Measurements from ENCODE around the gene PKD2L1.

PKD2L1 gene

GRCh38 chr10:100356067-100357017 is 26.3 kb upstream of the PKD2L1 start:
- DNase-seq, result no peak

DNA sequence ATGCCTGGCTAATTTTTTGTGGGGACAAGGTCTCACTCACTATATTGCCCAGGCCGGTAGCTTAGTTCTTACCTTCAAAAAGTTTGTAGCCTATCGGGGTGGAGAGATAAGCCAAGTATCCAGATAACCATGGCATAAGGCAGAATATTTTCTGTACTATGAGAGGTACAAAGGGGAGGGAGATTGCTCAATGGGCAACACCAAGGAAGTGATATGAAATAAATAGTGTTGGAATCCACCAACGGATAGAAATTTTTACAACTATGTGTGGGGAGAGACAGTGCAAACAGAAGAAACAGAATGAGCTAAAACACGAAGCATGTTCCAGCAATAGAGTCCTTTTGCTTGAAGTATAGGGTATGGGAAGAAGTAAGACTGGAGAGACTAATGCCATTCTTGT is 25.1 kb upstream of the PKD2L1 start:
- no peak for DNase-seq

GRCh38 chr10:100353770-100354485 is 23.9 kb upstream of the PKD2L1 start:
- no peak for DNase-seq

DNA sequence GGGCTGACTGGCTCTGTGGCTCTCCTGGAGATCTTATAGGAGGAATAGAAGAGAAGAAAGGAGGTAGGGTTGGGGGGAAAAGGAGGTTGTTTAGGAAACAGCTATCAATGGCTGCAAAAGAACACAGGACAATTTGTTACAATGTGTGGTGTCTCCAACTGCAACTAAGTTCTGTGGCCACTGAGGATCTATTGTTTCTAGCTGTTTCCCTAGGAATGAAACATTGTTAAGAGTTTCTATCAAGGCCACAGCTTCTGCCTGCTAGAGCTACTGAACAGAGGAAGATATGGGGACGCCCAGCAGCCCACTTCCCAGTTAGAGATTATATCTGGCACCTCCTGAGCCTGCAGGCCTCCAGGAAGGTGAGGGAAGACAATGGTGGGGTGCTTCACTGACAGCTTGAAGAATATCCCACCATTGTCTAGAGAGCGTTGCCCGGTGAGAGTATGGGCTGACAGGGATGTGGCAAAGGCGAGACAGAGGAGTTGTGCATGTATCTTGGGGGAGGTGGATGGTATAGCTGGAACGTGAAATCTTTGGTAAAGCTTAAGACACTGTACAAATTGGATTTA is 21.0 kb upstream of the PKD2L1 start:
- no peak for DNase-seq

DNA sequence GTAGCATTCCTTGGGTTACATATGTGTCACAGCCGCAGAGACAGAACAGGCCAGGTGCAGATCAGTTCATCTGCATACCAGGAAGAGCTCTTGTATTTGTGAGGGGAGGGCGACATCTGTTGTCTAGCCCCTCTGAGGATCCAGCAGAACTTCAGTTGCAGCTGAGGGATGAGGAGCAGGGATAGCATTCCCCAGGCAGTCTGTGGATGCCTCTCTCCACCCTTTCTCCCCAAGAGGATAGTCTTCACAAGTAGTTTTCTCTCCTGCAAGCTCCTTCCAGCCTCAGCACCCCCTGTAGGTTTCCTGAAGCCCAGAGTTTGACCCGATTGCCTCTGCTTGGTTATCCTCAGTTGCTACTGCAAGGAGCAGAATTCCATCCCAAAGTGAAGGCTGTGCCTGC is 19.6 kb upstream of the PKD2L1 start:
- no peak for DNase-seq

- no peak for DNase-seq
Measured at GRCh38 chr10:100349087-100349486, 19.1 kb upstream of the PKD2L1 start.

DNA sequence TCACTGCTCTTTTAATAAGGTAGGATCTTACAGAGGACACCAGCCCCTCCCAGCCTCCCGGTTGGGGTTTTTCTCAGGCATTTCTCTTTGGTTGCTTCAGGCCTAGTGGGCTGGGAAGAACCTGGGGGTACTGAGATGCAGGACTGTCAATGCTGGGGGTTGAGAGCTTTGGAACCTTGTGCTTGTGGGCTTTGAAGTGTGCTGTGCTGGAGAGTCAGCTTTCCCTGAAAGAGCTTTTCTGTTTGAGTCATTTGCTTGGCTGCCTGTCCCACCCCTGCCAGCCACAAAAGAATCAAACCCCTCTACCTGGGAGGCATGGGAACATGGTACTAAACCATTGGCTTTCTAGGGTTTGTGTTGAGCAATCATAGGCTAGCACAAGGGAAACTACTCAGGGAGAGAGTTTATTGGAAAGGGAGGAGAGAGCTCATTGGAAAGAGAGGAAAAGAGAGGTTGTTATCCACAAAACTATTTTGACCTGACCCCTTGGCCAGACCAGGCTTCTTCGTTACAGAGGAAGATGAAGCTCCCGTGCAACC is 18.4 kb upstream of the PKD2L1 start:
- no peak for DNase-seq

DNA sequence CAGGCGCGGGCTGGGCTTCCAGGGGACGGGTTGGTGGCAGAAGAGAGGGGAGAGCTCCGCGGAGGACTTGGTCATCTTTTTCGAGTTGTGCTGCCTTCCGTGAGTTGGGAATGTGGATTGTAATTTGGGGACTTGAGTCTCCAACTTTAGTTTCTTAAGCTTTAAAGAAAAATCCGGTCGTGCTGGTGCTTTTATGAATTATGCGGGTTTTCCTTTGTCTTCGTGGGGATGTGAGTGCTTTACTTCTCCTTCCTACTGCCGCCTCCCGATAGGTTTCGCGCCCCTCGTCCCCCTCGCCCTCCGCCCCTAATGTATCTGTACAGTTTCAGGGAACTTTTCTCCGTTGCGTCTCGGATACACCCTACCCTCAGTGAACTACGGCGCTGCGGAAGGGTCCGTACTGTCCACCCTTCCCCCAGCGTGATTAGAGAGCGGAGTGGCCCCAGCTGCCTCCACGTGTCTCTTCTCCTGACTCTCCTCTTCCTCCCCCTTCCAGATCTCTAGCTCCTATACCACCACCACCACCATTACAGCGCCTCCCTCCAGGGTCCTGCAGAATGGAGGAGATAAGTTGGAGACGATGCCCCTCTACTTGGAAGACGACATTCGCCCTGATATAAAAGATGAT is 17.7 kb upstream of the PKD2L1 start:
- peak; percentile 34 for DNase-seq

GRCh38 chr10:100346765-100347567 is 16.9 kb upstream of the PKD2L1 start, which contains the start of gene SCD:
SCD (plus strand) TSS chr10:100347233; CDS start chr10:100347505, 272 bp downstream.
- DNase-seq, result peak; percentile 93

- peak; percentile 60 for DNase-seq
Measured at GRCh38 chr10:100346351-100346764, 16.3 kb upstream of the PKD2L1 start.

- DNase-seq, result peak; percentile 60
Measured at GRCh38 chr10:100345570-100346330, 15.7 kb upstream of the PKD2L1 start.

GRCh38 chr10:100344241-100344788 is 14.3 kb upstream of the PKD2L1 start:
- no peak for DNase-seq

GRCh38 chr10:100342627-100342972 is 12.6 kb upstream of the PKD2L1 start:
- no peak for DNase-seq

GRCh38 chr10:100341953-100342626 is 12.1 kb upstream of the PKD2L1 start:
- peak; percentile 62 for DNase-seq

GRCh38 chr10:100340948-100341847 is 11.2 kb upstream of the PKD2L1 start:
- peak; percentile 27 for DNase-seq

DNA sequence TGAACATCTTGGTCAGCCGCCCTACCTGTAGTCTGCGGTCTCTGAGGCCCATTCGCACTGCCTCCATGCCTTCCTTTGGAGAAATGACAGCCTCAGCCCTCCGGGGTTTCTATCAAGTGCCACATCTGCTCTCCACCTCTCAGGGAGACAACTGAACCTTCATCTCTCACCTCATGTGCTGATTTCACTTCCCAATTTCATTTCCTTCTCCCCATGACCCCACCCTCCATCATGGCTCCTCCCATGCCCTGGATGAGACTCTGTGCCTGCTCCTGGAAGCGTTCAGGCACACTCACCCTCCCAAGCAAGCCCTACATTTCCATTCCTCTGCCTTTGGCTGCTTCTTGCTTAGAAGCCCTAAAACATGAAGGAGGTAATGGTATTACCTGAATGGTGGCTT is 9.2 kb upstream of the PKD2L1 start:
- DNase-seq, result no peak

DNA sequence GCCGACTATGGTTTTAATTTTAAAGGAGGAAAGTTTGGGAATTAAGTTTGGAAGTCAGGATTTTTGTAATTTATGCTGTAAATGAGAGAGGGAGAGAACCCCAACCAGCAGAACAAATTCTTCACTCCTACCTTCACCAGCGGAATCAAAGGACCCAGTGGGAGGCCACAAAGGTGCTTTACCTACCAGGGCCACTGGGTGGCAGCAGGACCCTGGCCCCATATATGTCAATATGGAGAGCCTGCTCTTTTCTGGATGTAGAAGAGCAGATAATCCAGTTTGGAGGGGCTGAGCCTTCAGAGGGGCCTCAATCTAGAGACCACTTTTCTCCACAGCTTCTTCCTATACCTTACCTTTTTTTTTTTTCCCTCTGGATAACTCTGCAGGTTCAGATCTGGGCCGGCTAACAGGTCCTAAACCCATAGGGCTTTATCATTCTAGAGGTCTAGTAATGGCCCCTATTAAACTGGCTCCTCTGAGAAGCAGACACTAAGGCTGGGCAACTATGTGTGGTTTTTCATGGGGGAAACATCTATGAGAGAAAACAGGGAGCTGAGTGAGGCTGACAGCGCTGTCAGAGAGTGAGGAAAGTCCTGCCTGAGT is 8.5 kb upstream of the PKD2L1 start:
- peak; percentile 69 for DNase-seq

DNA sequence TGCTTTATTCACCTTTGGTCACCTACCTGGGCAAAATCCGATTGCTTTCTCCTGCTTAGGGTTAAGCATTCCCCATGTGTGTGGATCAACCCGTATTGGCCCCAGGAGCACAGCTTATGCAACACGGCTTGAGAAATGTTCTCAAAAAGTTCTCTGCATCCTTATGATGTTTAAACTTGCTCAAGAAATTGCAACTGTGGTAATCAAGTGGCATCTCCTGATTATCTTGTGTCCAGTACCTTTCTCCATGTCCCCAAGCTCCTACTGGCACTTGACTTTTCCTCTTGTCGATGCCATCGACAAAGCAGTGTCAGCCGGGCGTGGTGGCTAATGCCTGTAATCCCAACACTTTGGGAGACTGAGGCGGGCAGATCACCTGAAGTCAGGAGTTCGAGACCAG is 4.7 kb upstream of the PKD2L1 start:
- no peak for DNase-seq

Measured in NCI-H510A treated with DMSO at 0.1 percent for 48 hours (cell line).